Endothelial cell of umbilical vein (primary cell): Measurements from ENCODE around the gene DHCR7.

Source experiments
- EZH2 ChIP-seq: IDR thresholded peaks from 2 replicates; pipeline ENCODE4 v1.6.1; 2012; ENCODE audit warnings: borderline replicate concordance, low read depth, mild to moderate bottlenecking, moderate library complexity, low read length, inconsistent platforms; ENCODE audit not compliant: severe bottlenecking
- GATA2 ChIP-seq: IDR thresholded peaks from 2 replicates; pipeline ENCODE4 v1.7.0; 2011; ENCODE audit warnings: low read depth, mild to moderate bottlenecking, moderate library complexity, mixed read lengths, low read length; ENCODE audit not compliant: insufficient read length, insufficient read depth
- JUN ChIP-seq: IDR thresholded peaks from 2 replicates; pipeline ENCODE4 v1.6.1; 2011; ENCODE audit warnings: borderline replicate concordance, low read depth; ENCODE audit not compliant: insufficient read length, insufficient read depth
- MYC ChIP-seq: IDR thresholded peaks from one replicate; pipeline ENCODE4 v1.6.1; 2011; ENCODE audit warnings: mild to moderate bottlenecking, low read depth, low read length
- POLR2A ChIP-seq: IDR thresholded peaks from 2 replicates; pipeline ENCODE4 v1.6.1; 2012; ENCODE audit warnings: low read depth, mild to moderate bottlenecking, control low read depth, low read length
- POLR2AphosphoS5 ChIP-seq: IDR thresholded peaks from 2 replicates; pipeline ENCODE4 v1.6.1; 2012; ENCODE audit warnings: low read depth, mild to moderate bottlenecking, control low read depth, low read length, moderate library complexity; ENCODE audit not compliant: insufficient read depth
- TF ChIP-seq, protein P1 (sequence below), 2 donors: IDR thresholded peaks; 1 replicate in 1 of 2; 2 replicates in 1 of 2; pipeline ENCODE4 v1.5.1; 2011; ENCODE audit warnings: low read length in 2 of 2, mild to moderate bottlenecking in 2 of 2, moderate library complexity in 2 of 2, control low read depth in 1 of 2, inconsistent platforms in 1 of 2, low read depth in 1 of 2; ENCODE audit not compliant: insufficient read depth in 1 of 2; ENCODE audit errors: extremely low read depth in 1 of 2
- TF ChIP-seq, protein P2 (sequence below): IDR thresholded peaks from 2 replicates; pipeline ENCODE4 v1.6.1; 2011; ENCODE audit not compliant: insufficient read depth, insufficient read length

DNA sequence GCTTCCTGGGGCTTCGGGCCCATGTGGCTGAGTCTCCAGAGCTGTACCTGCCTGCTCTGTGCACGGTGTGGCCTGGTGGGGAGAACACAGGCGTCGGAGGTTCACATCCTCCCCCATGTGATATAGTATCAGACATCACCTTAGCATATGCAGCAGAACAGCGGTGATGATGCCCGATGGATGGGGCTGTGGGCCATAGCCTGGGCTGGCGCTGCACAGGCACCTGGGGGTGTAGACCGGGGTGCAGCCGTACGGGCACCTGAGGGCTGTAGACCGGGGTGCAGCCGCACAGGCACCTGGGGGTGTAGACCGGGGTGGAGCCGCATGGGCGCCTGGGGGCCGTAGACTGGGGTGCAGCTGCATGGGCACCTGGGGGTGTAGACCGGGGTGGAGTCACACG lies 34.0 kb upstream of the DHCR7 start:
- TF ChIP-seq, protein P1, sequence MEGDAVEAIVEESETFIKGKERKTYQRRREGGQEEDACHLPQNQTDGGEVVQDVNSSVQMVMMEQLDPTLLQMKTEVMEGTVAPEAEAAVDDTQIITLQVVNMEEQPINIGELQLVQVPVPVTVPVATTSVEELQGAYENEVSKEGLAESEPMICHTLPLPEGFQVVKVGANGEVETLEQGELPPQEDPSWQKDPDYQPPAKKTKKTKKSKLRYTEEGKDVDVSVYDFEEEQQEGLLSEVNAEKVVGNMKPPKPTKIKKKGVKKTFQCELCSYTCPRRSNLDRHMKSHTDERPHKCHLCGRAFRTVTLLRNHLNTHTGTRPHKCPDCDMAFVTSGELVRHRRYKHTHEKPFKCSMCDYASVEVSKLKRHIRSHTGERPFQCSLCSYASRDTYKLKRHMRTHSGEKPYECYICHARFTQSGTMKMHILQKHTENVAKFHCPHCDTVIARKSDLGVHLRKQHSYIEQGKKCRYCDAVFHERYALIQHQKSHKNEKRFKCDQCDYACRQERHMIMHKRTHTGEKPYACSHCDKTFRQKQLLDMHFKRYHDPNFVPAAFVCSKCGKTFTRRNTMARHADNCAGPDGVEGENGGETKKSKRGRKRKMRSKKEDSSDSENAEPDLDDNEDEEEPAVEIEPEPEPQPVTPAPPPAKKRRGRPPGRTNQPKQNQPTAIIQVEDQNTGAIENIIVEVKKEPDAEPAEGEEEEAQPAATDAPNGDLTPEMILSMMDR (IDR thresholded peaks at IDR 0.05; ENCODE audit: extremely low read depth in 1 of 2, insufficient read depth in 1 of 2, low read depth in 1 of 2, low read length in 2 of 2) = no peak
- TF ChIP-seq EZH2 (no peak), POLR2A (no peak), POLR2AphosphoS5 (no peak), GATA2 (no peak), JUN (no peak), MYC (no peak)
- TF ChIP-seq, protein P2, sequence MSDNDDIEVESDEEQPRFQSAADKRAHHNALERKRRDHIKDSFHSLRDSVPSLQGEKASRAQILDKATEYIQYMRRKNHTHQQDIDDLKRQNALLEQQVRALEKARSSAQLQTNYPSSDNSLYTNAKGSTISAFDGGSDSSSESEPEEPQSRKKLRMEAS = no peak
